HAP-1 (cell line): ENCODE data around the gene KIT.
"Not testable (repeated sequence)": the region's sequence is repeated elsewhere in the genome, so short reads cannot be mapped to it uniquely, and the experiment has no call there.

ENCODE experiments used
- DNase-seq, 2 experiments: peaks; one replicate each; pipeline ENCODE4 v3.0.0-alpha.2; 2016 to 2020; ENCODE audit warnings: low spot score in 2 of 2
- H3K27me3 ChIP-seq: fragments of 250-450 bp; sonication (Bioruptor Pico); 2 replicates; pipeline ENCODE4 v1.5.1; 2020; ENCODE audit warnings: low read depth, mild to moderate bottlenecking, moderate library complexity
- H3K36me3 ChIP-seq: fragments of 250-450 bp; sonication (Bioruptor Pico); replicated peaks from 2 replicates; pipeline ENCODE4 v1.5.1; 2020; ENCODE audit warnings: mild to moderate bottlenecking
- H3K4me1 ChIP-seq: fragments of 250-450 bp; sonication (Bioruptor Pico); 2 replicates; pipeline ENCODE4 v1.5.1; 2020; ENCODE audit warnings: mild to moderate bottlenecking
- H3K4me3 ChIP-seq: fragments of 250-450 bp; sonication (Bioruptor Pico); 2 replicates; pipeline ENCODE4 v1.5.1; 2020; ENCODE audit warnings: mild to moderate bottlenecking, moderate library complexity
- H3K9me3 ChIP-seq: fragments of 250-450 bp; sonication (Bioruptor Pico); 2 replicates; pipeline ENCODE4 v1.5.1; 2020; ENCODE audit warnings: mild to moderate bottlenecking, moderate library complexity
- in situ Hi-C: fragments of 300-500 bp; cut with MboI; formaldehyde crosslinking; loops from 3 replicates; pipeline ENCODE4 v1.14.3; 2020; ENCODE audit warnings: low sequenced_read_pairs, inconsistent platforms, mixed read lengths

Gene KIT

DNA sequence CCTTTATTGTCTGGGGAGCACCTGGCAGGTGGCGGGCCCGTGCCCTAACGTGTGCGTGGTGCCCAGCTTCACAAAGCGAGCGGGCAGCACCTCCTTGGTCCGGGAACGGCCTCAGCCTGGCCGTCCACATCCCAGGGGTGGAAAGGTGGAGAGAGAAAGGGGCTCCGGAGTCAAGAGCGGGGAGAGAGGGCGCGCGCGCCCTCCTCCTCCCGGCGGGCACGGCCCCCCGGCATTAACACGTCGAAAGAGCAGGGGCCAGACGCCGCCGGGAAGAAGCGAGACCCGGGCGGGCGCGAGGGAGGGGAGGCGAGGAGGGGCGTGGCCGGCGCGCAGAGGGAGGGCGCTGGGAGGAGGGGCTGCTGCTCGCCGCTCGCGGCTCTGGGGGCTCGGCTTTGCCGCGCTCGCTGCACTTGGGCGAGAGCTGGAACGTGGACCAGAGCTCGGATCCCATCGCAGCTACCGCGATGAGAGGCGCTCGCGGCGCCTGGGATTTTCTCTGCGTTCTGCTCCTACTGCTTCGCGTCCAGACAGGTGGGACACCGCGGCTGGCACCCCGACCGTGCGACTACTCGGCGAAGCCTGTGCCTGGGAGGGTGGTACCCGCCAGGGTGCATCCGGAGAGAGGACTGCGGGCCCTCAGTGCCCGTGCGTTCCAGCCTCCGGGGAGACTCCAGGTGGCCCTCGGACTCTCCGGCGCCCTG, at the start of gene KIT:
TSS of gene KIT (plus strand) at position 407 of the 701 bp plus-strand sequence. CDS start at position 465, 58 bp downstream.
- Histone ChIP-seq H3K4me3 (peak within 1 kb of the TSS; percentile 54), H3K36me3 (no peaks in the 10 kb centered on the region), H3K4me1 (peaks cover 11% of the 10 kb centered on the region), H3K9me3 (no peaks in the 10 kb centered on the region), H3K27me3 (0 out of 2 replicates have a peak, but pooled peaks cover 2% of the 10 kb centered on the region)
- in situ Hi-C loops = no loop called here
- peak; percentile 70 to 87 for DNase-seq

DNA sequence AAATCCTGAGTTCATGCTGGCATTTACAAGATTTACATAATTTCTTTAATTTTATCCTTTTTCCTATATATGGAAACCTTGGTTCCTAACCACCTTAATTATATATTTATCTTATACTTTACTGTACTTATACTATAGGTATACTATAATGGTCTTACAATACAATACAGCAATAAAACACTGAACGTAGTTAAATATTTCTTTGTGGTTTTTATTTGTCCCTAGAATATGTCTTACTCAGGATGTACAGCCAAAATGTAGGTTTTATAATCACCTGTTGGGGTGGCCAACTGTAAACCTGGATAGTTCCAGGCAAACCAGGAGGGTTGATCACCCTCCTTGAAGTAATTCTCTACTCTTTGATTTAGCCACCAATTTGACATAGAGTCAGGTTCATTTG, 48.4 kb upstream of the KIT start:
- Histone ChIP-seq H3K4me3 (no peak overlapping the region), H3K27me3 (no peaks in the 10 kb centered on the region), H3K36me3 (no peaks in the 10 kb centered on the region), H3K9me3 (no peaks in the 10 kb centered on the region), H3K4me1 (no peaks in the 10 kb centered on the region)
- in situ Hi-C loops = no loop called here
- DNase-seq = no peak

DNA sequence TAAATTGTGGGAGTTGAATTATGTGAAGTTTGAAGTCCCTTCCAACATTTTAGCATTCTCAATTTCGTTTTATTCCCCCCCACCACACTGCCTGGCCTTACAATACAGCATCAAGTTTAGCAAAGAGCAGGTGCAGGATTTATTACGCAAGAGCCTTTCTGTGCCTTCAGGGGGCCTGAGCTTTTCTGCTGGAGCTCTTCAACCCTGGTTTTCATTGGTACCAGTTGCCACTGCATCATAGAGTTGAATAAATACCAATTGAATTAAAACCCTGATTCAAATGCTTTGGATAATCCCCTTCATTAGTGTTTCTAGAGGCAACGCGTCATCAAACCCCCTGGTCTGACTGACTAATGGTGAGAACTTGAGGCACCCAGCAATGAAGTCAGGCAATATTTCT, 43.6 kb upstream of the KIT start:
- Histone ChIP-seq H3K36me3 (no peaks in the 10 kb centered on the region), H3K9me3 (no peaks in the 10 kb centered on the region), H3K27me3 (no peaks in the 10 kb centered on the region), H3K4me3 (no peak overlapping the region), H3K4me1 (no peaks in the 10 kb centered on the region)
- DNase-seq = no peak
- in situ Hi-C loops = no loop called here

- no peak overlapping the region for H3K4me3 ChIP-seq
- H3K27me3 ChIP-seq = no peaks in the 10 kb centered on the region; the same call in 1 of the 2 replicates
- H3K9me3 ChIP-seq = no peaks in the 10 kb centered on the region; the same call in 1 of the 2 replicates
- no peaks in the 10 kb centered on the region for H3K4me1 ChIP-seq
- in situ Hi-C loops = no loop called here
- H3K36me3 ChIP-seq = no peaks in the 10 kb centered on the region
- no peak for DNase-seq
These were observed 37.0 kb upstream of the KIT start for GRCh38 chr4:54620773-54621172.

DNA sequence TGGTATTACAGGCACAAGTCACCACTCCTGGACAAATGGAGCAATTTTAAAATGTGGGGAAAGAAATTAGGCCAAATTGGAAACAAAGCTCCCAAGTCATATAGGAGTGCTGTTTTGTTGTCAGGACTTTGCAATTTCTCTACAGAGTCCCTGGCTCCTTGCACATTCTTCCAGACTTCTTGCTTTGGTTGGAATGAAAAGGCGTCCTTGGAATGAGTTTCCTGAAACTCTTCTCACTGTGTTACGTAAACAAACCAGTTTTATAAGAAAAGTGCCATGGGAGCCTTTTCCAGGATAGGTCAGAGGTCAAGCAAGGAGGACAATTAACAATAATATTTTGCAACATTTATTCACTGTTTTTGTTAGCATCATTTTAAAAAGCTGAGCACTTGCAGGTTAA, 32.4 kb upstream of the KIT start:
- no peak for DNase-seq
- in situ Hi-C loops = no loop called here
- Histone ChIP-seq H3K9me3 (no peaks in the 10 kb centered on the region; the same call in 1 of the 2 replicates), H3K36me3 (no peaks in the 10 kb centered on the region), H3K4me3 (no peak overlapping the region), H3K27me3 (peaks cover 3% of the 10 kb centered on the region), H3K4me1 (no peaks in the 10 kb centered on the region)

- Histone ChIP-seq H3K9me3 (no peaks in the 10 kb centered on the region; the same call in 1 of the 2 replicates), H3K27me3 (peaks cover 3% of the 10 kb centered on the region), H3K4me3 (no peak overlapping the region), H3K36me3 (no peaks in the 10 kb centered on the region), H3K4me1 (no peaks in the 10 kb centered on the region)
- in situ Hi-C loops = no loop called here
- DNase-seq = no peak
These were observed 31.6 kb upstream of the KIT start for GRCh38 chr4:54626113-54626512.

DNA sequence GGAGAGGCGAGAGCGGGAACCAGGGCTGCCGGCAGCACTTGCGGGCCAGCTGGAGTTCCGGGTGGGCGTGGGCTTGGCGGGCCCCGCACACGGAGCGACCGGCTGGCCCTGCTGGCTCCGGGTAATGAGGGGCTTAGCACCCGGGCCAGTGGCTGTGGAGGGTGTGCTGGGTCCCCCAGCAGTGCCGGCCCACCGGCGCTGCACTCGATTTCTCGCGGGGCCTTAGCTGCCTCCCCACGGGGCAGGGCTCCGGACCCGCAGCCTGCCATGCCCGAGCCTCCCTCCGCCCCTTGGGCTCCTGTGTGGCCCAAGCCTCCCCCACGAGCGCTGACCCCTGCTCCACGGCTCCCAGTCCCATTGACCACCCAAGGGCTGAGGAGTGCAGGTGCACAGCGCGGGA, 25.2 kb upstream of the KIT start:
- H3K4me1 ChIP-seq = no peaks in the 10 kb centered on the region
- DNase-seq = no peak
- in situ Hi-C loops = no loop called here
- no peaks in the 10 kb centered on the region for H3K9me3 ChIP-seq
- H3K4me3 ChIP-seq = no peak overlapping the region
- H3K27me3 ChIP-seq = peaks cover 3% of the 10 kb centered on the region; the same call in 1 of the 2 replicates
- no peaks in the 10 kb centered on the region for H3K36me3 ChIP-seq

- H3K4me3 ChIP-seq, H3K36me3 ChIP-seq, H3K4me1 ChIP-seq, in situ Hi-C loops, H3K27me3 ChIP-seq, H3K9me3 ChIP-seq, DNase-seq: not testable (repeated sequence)
These were observed 24.5 kb upstream of the KIT start for GRCh38 chr4:54633102-54633740.

DNA sequence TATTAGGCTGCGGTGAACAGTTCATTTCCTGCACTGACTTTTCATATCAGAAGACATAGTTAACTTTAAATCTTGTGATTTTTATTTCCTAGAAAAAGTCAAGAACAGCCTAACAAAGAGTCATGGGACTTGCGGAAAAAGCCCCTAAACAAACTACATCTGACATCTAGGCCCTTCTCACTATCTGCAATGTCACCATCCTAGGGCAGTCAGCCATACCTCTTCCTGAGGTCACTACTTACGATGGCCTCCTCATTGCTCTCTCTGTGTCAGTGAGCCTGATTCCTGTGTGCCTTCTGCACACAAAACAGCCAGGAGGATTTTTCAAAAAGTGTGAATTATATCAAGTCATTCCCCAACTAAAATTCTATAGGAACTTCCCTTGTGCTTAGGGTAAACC, 22.4 kb upstream of the KIT start:
- no peaks in the 10 kb centered on the region for H3K9me3 ChIP-seq
- H3K36me3 ChIP-seq = no peaks in the 10 kb centered on the region
- H3K27me3 ChIP-seq = no peaks in the 10 kb centered on the region
- no peak for DNase-seq
- H3K4me3 ChIP-seq = no peak overlapping the region
- no peaks in the 10 kb centered on the region for H3K4me1 ChIP-seq
- in situ Hi-C loops = no loop called here

- no peaks in the 10 kb centered on the region for H3K4me1 ChIP-seq
These were observed 20.4 kb upstream of the KIT start for GRCh38 chr4:54637325-54637724.

DNA sequence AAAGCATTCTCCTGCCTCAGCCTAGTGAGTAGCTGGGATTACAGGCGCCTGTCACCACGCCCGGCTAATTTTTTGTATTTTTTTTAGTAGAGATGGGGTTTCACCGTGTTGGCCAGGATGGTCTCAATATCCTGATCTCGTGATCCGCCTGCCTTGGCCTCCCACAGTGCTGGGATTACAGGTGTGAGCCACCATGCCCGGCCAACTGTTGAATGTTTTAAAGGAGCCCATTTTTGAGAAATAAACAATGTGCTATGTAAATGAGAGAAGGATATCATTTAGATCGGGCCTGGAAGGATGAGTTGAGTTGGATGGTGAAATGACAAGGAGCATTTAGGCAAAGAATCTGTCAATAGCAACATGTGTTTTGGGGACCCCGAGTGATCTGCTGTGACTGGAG, 16.7 kb upstream of the KIT start:
- DNase-seq, H3K27me3 ChIP-seq, H3K36me3 ChIP-seq, H3K4me3 ChIP-seq, H3K9me3 ChIP-seq, H3K4me1 ChIP-seq, in situ Hi-C loops: not testable (repeated sequence)

More at GRCh38 chr4:54637325-54637724, 20.4 kb upstream of the KIT start:
- no peaks in the 10 kb centered on the region for H3K36me3 ChIP-seq
- DNase-seq = no peak
- H3K27me3 ChIP-seq = no peaks in the 10 kb centered on the region
- H3K4me3 ChIP-seq = no peak overlapping the region
- in situ Hi-C loops = no loop called here
- no peaks in the 10 kb centered on the region for H3K9me3 ChIP-seq

DNA sequence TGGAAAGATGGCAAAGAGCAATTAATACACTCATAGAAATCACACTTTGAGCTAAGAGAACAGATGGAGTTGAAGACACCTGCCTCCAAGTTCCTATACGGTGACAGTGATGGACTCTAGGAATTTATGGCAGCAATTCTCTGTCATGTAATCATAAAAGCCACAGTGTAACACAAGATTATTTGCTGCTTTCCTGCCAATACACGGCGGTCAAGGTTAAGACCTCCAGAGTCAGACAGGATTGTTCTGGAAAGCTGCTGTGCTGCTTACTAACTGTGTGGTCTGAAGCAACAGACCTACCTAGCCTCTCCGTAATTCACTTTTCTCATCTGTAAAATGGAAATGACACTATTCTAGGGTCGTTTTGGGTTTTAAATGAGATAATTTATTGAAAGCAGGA, 14.6 kb upstream of the KIT start:
- H3K36me3 ChIP-seq = no peaks in the 10 kb centered on the region
- no peaks in the 10 kb centered on the region for H3K9me3 ChIP-seq
- DNase-seq = no peak
- no peak overlapping the region for H3K4me3 ChIP-seq
- in situ Hi-C loops = no loop called here
- H3K4me1 ChIP-seq = peaks cover 4% of the 10 kb centered on the region; the same call in 1 of the 2 replicates
- no peaks in the 10 kb centered on the region for H3K27me3 ChIP-seq

DNA sequence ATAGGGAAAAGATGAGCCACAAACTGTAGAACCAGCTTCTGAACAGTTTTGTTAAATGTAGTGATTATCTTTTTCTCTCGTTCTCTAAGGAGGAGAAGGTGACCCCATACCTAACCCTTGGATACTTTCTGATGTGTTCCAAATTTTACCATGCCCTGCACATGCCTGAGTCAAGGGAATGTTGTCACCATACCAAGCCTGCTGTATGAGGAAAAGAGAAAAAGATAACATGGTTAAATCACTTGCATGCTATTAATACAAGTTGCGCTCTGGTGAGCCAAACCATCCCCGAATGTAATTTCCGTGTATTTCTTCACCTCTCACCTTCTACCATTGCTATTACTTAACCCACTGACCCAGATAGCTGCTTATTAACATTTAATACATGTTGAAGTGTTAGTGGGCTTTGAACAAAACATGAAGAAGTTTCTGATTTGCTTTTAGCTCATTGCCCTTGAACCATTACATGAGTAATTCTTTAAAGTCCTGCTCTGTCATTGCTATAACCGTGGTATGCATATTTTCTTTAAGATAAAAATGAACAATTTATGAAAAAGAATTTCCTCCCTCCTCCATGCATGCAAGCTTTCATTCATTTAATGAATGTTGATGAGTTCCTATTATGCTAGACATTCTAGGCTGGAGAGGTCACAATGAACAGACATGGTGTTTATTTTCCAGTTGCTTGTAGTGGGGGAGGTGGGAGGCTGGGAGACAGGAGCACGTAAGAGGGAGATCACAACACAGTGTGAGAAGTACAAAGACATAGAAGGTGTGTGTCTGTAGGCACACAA, 13.6 kb upstream of the KIT start:
- no peaks in the 10 kb centered on the region for H3K36me3 ChIP-seq
- H3K9me3 ChIP-seq = no peaks in the 10 kb centered on the region
- in situ Hi-C loops = no loop called here
- peaks cover 4% of the 10 kb centered on the region; the same call in 1 of the 2 replicates for H3K4me1 ChIP-seq
- no peak for DNase-seq
- H3K27me3 ChIP-seq = no peaks in the 10 kb centered on the region
- no peak overlapping the region for H3K4me3 ChIP-seq

- Histone ChIP-seq H3K9me3 (no peaks in the 10 kb centered on the region), H3K4me1 (peaks cover 4% of the 10 kb centered on the region; the same call in 1 of the 2 replicates), H3K36me3 (no peaks in the 10 kb centered on the region), H3K27me3 (no peaks in the 10 kb centered on the region), H3K4me3 (no peak overlapping the region)
- in situ Hi-C loops = no loop called here
- DNase-seq = no peak
These were observed 11.9 kb upstream of the KIT start for GRCh38 chr4:54645830-54646229.
